Embryonic facial prominence (tissue), 1 donor: ENCODE measurements around the gene FAR2.
"Not testable (repeated sequence)": the region's sequence is repeated elsewhere in the genome, so short reads cannot be mapped to it uniquely, and the experiment has no call there.

Experiments
- DNase-seq: peaks from one replicate; pipeline ENCODE4 v3.0.0-alpha.2; 2016; ENCODE audit errors: extremely low spot score

Gene FAR2

DNA sequence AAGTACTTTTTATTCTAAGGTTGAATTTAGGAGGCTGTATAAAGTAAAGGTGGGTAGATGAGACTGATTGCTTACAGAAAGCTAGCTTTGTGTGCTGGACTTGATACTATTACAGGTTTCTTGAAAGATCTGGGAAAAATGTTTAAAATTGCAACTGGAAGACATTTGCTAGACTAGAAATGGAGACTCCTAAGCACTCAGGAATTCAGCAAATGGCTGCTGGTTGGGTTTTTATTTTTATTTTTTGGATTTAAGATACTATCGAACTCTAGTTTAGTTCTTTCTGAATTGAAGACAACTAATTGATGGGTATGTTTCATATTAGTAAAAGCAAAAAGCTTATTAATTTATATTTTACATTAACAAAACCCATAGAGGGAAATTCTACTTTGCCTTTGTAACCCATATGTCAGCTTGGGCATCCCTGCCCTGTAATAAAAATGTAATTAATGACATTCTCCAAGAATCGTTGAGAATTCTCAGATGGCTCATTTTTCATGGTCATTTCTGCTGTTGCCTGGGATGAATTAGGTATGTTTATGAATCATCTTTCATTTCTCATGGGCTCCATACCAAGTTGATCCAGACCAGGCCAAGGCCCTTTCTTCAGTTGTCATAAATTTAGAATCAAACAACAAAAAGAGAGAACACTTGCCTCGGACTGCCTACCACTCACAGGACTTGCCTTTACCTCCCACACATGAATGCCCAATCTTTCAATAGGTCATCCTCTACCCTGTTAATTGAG, 129.8 kb downstream of the FAR2 start:
- DNase-seq: no peak

- no peak for DNase-seq
Measured at GRCh38 chr12:29281371-29282005, 132.4 kb downstream of the FAR2 start.

DNA sequence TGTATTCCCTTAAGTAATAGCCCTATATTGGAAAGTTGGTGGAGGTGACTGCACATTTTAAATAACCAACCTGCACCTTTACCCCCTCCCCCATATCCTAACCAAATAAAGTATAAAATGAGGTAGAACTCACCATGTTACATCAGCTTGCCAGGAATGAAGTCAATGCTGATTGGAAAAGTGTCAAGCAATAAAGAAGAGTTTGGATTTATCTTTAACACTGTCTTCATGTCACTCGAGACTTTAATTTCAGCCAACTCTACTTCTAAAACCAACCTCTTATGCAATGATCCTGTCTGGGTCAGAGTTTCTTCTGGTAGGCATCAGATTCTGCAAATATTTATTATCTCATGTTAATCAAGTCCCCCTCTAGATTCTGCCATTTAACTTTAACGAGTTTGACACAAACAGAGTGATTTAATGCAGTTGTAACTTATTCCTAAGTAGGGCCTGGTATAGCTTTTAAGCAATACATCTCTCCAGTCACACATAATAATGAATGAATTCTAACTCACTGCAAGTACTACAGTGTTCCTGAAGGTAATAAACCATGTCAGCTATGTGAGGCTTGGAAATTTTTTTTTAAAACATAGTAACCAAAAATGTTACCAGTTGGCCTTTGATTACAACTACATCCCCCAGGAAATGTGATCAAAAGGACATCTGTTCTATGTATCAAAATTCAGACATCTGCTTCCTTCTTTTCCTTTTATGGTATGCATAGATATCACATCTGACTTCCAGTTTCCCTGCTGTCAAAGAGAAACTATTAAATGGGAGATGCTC, 133.1 kb downstream of the FAR2 start:
- DNase-seq: no peak

DNA sequence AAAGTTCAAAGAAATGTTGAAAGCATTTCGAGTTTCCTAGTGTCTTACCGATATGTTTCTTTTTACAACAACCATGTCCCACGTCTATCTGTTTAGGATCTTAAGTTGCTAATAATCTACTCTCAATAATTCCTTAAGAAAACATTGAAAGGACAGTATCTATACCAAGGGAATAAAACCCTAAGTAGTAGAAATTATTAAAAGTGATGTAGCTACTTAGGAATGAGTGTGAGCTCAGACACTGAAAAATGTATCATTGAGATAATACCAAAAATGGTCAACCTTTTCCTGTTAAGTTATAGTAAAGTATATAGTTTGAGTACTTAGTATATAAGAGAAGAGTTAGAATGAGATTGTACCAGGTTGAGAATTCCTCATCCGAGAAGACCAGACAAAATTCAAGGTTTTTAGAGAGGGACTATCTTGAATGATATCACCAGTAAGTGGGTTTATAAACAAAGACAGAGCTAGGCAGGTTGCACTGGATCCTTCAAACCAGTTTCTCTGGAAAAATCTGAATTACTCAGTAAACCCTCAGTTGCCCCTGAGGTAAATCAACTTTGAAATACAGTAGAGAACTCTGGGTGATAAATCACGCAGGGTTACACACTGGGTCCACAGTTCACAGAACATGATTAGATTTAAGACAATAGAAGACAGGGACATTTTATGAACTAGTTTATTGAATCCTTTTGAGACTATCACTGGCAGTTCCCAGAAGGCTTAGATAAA, 135.1 kb downstream of the FAR2 start:
- no peak for DNase-seq

DNA sequence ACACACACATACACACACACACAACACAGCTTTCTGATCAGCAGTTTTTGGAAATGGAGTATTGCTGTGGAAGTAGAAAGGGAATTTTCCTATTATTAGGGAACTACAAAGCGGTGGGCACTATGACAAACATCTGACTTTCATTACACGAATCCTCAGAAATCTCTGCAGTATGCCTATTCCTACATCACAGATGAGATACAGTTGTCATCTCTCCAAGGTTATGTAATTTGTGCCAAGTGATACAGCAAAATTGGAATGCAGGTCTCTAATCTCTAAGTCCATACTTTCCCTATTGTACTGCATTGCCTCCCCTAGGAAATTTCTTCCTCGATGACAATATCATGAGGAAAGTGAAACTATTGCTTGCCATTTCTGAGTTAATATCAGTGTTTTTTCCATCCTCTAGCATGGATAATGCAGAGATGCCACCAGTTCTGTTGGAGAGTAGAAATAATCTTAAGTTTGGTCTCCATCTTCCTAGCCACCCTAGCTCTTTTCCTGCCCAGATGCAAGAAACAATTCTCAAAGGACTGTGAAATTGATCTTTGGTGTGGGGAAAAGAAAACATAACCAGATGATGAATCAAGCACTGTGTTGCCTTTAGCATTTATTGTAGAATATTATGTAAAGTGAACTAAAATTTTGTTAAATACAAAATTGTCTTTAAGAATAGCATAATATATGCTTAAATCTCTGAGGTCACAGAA, 137.2 kb downstream of the FAR2 start:
- DNase-seq: no peak

DNA sequence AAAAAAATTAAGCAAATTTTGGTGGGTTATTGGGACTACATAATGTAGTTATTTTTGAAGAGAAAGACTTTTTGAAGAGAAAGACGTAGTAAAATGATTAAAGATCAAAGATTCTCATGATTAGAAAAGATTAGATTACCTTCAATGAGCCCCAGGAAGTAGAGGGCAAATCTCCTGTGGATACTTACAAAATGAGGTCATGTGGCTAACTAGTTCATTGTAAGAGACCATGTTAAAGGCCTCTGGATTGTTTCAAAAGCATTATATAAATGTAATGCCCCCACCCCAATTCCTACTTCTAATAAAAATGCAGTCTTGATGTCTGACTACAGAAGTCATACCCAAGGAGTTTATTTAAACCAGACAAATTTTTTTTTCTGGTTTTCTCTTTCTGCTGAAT, 138.5 kb downstream of the FAR2 start:
- DNase-seq: no peak

DNA sequence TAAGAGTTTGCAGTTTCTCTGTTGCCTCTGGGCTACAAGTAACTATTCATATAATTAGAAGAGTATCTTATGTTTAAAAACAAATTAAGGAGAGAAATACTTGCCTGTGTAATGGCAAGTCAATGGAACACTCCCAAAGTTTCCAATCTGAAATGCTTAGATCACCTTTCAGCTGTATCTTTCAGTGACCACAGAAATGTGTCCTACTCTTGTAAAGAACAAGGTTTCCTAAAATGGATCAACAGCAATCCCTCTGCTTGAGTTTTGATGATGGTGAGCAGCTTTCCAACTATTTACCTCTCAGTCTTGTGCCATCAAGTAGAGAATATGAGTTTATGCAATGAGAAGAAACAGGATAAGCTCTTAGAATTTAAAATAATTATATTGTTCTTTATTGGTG, 139.0 kb downstream of the FAR2 start:
- DNase-seq: no peak

- DNase-seq: not testable (repeated sequence)
Measured at GRCh38 chr12:29290475-29290874, 141.4 kb downstream of the FAR2 start.

DNA sequence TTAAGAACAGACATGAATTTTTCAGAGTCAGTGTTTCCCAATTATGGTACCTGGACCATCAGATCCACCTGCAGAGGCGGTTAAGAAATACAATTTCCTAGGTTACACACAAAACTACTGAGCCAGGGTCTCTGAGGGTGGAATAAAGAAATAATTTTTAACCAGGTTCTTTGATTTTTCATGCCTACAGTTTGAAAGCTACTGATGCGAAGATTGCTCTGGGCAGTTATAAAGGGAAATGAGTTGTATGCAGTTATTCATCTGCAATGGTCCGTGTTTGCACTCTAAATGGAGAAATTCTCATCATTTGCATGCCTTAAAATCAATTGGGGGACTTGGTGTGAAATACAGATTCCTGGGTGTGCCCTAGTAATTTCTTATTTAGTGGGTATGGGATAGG, 142.1 kb downstream of the FAR2 start:
- DNase-seq: no peak

DNA sequence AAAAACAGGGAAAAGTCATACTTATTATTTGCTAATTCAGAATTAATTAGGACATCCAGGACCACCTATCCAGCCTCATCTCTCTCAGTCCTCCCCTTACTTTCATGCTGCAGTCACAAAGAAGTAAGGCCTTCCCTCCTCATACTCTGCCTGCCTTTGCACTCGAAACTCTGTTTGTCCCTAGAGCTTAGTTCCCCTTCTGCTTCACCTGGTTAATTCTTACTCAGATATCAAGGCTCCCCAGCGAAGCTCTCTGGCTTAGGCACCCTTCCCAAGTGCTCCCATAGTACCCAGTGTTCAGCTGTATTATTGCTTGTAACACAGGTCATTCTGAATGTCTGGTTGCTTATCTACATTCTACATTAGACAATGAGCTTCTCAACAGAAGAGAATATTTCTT, 150.6 kb downstream of the FAR2 start:
- DNase-seq: no peak

- DNase-seq: no peak
Measured at GRCh38 chr12:29301114-29301513, 152.0 kb downstream of the FAR2 start.

DNA sequence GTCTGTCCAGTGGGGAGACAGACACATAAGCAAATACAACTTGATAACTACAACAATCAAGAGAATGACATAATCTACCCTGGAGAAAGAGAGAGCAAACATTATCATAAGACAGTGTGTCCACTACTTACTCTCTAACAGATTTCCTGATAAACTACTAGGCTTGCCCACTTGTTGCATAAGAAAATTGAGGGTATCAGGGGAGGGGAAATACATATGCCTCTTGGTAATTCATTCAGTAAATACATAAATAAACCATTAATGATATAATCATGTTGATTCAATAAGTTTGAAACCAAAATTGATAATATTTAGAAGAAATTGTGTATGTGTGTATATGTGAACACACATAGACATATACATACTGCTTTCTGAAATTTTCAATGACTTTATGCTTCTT, 155.3 kb downstream of the FAR2 start:
- no peak for DNase-seq

DNA sequence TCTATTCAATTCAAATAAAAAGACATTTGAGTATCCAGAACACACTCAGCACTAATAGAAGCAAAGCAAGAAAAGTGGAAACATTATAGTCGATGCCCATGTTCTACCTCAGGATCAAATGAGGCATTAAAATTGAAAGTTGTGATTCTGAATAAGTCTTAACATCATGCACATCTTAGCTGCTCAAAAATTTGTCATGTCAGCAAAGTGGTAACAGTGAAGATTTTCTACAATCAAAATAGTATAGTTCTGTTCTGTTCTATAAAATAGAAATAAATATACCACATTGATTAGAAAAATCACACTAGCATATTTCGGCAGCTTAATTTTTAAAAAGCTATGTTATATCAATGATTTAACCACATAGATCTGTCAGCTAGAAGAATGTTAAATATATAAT, 157.2 kb downstream of the FAR2 start:
- DNase-seq: no peak

GRCh38 chr12:29306682-29307081, 157.6 kb downstream of the FAR2 start:
- no peak for DNase-seq

DNA sequence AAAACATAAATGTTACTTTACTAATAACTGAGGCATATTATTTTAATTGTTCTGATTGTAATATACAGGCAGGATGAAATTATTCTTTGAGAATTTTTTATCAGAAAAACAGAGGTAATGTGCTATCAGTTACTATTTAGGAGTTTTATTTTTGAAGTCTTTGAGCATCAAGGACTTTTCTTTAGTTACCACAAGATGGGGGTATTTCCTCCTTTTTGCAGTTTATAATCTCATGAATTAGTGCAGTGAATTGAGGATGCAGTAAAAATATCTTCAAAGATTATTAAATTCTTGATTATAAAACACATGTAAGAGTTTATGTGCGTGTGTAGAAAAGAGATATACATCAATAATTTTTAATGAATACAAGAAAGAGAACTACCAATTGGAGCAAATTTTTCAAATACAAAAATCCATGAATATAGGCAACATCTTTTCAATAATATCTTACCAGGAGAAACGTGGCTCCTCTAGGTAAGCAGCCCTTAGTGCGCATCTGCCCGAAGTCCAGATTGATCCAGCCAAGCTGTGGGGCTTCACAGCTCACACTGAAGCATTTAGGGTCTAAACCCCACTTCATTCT, 160.3 kb downstream of the FAR2 start:
- no peak for DNase-seq

DNA sequence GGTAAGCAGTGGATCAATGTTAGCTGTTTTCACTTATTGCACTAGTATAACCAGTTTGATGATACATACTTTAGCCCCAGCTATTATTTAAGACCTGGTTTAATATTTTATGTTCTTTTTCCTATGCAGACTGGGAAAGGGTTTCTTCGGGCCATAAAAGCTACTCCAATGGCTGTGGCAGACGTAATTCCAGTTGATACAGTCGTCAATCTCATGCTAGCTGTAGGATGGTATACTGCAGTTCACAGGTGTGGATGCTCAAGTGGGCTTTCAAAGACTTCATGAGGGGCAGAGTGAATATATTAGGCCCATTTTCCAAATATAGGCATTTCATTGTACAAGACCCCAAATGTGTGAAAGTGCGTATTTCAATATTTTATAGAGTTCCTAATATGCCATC, 161.8 kb downstream of the FAR2 start:
- no peak for DNase-seq

GRCh38 chr12:29314416-29314815, 165.3 kb downstream of the FAR2 start:
- DNase-seq: no peak

DNA sequence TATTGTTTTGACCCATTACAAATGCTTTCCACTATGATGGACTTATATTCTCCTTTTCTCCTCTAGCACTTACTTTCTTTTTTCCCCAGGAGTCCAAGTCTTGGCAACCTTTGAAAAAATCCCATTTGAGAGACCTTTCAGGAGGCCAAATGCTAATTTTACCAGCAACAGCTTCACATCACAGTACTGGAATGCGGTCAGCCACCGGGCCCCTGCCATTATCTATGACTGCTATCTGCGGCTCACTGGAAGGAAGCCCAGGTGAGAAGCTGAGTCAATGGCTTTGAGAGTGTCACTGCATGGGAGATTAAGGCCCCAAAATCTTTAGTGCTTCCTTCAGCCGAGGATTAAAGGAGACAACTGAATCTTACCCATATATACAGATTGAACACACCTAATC, 167.7 kb downstream of the FAR2 start:
- DNase-seq: no peak

GRCh38 chr12:29317556-29318363, 168.7 kb downstream of the FAR2 start:
- peak; percentile 20 for DNase-seq
